A549 (cell line): ENCODE measurements around the gene LMTK2. TPM values are rescaled to one million over a fixed set of nuclear protein-coding genes. Genes with fewer than 3 reads are reported as not detected.

Experiments used
- ATAC-seq, 2 experiments: fragments of 200-7000 bp in 1 of 2; fragments of >200 bp in 1 of 2; cut with Nextera tagmentation in 1 of 2; cut with Tn5 transposase in 1 of 2; 3 replicates each; pipeline versions ENCODE4 v1.8.0 to v1.9.1; 2018 to 2020; ENCODE audit warnings: mild to moderate bottlenecking in 1 of 2, moderate library complexity in 1 of 2
- CTCF ChIA-PET: fragments of 300-600 bp; sonication (Branson Sonifier 250); formaldehyde crosslinking; extraction: SDS; loops from one replicate; lab custom pipeline; 2021; ENCODE audit warnings: antibody characterized with exemption, inconsistent platforms; lab: Yijun Ruan, JAX
- POLR2A ChIA-PET: fragments of 350-600 bp; formaldehyde crosslinking; extraction: SDS; loops from one replicate; lab custom pipeline; 2021; ENCODE audit warnings: antibody characterized with exemption, inconsistent platforms; lab: Yijun Ruan, JAX
- DNase-seq, 2 experiments: peaks; one replicate each; pipeline versions ENCODE4 v3.0.0 to v3.0.0-alpha.2; 2011 to 2016; ENCODE audit warnings: low read depth in 1 of 2, low spot score in 1 of 2
- FAIRE-seq: peaks from 2 replicates; lab custom pipeline; 2011; peaks lifted over from hg19 to GRCh38; lab: Jason Lieb, UNC
- H3K27ac ChIP-seq, 2 experiments: fragments of >200 bp; sonication (Bioruptor Twin); formaldehyde crosslinking; 3 replicates each; pipeline ENCODE4 v1.5.1; 2016 to 2017
- H3K4me1 ChIP-seq: fragments of >200 bp; sonication (Bioruptor Twin); formaldehyde crosslinking; 3 replicates; pipeline ENCODE4 v1.6.1; 2016
- H3K4me2 ChIP-seq: fragments of >200 bp; sonication (Bioruptor Twin); formaldehyde crosslinking; 3 replicates; pipeline ENCODE4 v1.6.1; 2016
- H3K4me3 ChIP-seq: fragments of >200 bp; sonication (Bioruptor Twin); formaldehyde crosslinking; 3 replicates; pipeline ENCODE4 v1.5.1; 2016
- H3K9me3 ChIP-seq: fragments of >200 bp; sonication (Bioruptor Twin); formaldehyde crosslinking; 3 replicates; pipeline ENCODE4 v1.6.1; 2016
- ATOH8 ChIP-seq: fragments of 250-450 bp; sonication (Bioruptor Pico); IDR thresholded peaks from 2 replicates; pipeline ENCODE4 v1.5.0; 2020; ENCODE audit warnings: low read depth, mild to moderate bottlenecking, moderate library complexity
- CHD2 ChIP-seq: fragments of 150-350 bp; IDR thresholded peaks from 2 replicates; pipeline ENCODE4 v1.6.1; 2014; ENCODE audit warnings: low read length; ENCODE audit not compliant: partially characterized antibody
- E2F6 ChIP-seq: IDR thresholded peaks from 2 replicates; pipeline ENCODE4 v1.6.1; 2012; ENCODE audit warnings: low read depth, borderline replicate concordance
- ELK1 ChIP-seq: fragments of 150-350 bp; IDR thresholded peaks from 2 replicates; pipeline ENCODE4 v1.6.1; 2014; ENCODE audit warnings: low read depth, mild to moderate bottlenecking, low read length
- EP300 ChIP-seq, 2 experiments: fragments of >200 bp; sonication (Bioruptor Twin); formaldehyde crosslinking; IDR thresholded peaks; 2 replicates in 1 of 2; 3 replicates in 1 of 2; pipeline ENCODE4 v1.6.1; 2016 to 2017
- ESRRA ChIP-seq: fragments of 150-350 bp; IDR thresholded peaks from 2 replicates; pipeline ENCODE4 v1.6.1; 2014; ENCODE audit warnings: mild to moderate bottlenecking, low read length, borderline replicate concordance
- FOXS1 ChIP-seq: fragments of 250-450 bp; sonication (Bioruptor Pico); IDR thresholded peaks from 2 replicates; pipeline ENCODE4 v1.5.0; 2020; ENCODE audit warnings: mild to moderate bottlenecking, moderate library complexity
- GATA3 ChIP-seq: IDR thresholded peaks from 2 replicates; pipeline ENCODE4 v1.6.1; 2012; ENCODE audit warnings: borderline replicate concordance
- HMGXB4 ChIP-seq: fragments of 250-450 bp; sonication (Bioruptor Pico); IDR thresholded peaks from 2 replicates; pipeline ENCODE4 v1.5.0; 2021; ENCODE audit warnings: mild to moderate bottlenecking, moderate library complexity, borderline replicate concordance
- HOXA7 ChIP-seq: fragments of 250-450 bp; sonication (Bioruptor Pico); IDR thresholded peaks from 2 replicates; pipeline ENCODE4 v1.5.0; 2020; ENCODE audit warnings: mild to moderate bottlenecking, moderate library complexity
- HOXB13 ChIP-seq: fragments of 250-450 bp; sonication (Bioruptor Pico); IDR thresholded peaks from 2 replicates; pipeline ENCODE4 v1.5.0; 2020; ENCODE audit warnings: low read depth, mild to moderate bottlenecking, moderate library complexity
- JUN ChIP-seq, 2 experiments: fragments of >200 bp; sonication (Bioruptor Twin); formaldehyde crosslinking; IDR thresholded peaks; 2 replicates in 1 of 2; 3 replicates in 1 of 2; pipeline ENCODE4 v1.6.1; 2016 to 2017
- NFE2L2 ChIP-seq: fragments of 150-350 bp; conservative IDR thresholded peaks from 2 replicates; pipeline ENCODE4 v1.6.1; 2014; ENCODE audit warnings: low read length
- NR3C1 ChIP-seq: fragments of >200 bp; sonication (Bioruptor Twin); formaldehyde crosslinking; IDR thresholded peaks from 3 replicates; pipeline ENCODE4 v1.6.1; 2017
- PHF8 ChIP-seq: fragments of 200-600 bp; sonication (generic); IDR thresholded peaks from 2 replicates; pipeline ENCODE4 v1.6.1; 2016; ENCODE audit warnings: low read depth, mild to moderate bottlenecking, antibody characterized with exemption, moderate library complexity, borderline replicate concordance
- POLR2A ChIP-seq: IDR thresholded peaks from 2 replicates; pipeline ENCODE4 v1.6.1; 2012; ENCODE audit warnings: mild to moderate bottlenecking, low read length
- RAD21 ChIP-seq, 2 experiments: fragments of >200 bp in 1 of 2; sonication (Bioruptor Twin) in 1 of 2; formaldehyde crosslinking in 1 of 2; IDR thresholded peaks in 1 of 2; conservative IDR thresholded peaks in 1 of 2; 2 replicates in 1 of 2; 3 replicates in 1 of 2; pipeline ENCODE4 v1.6.1; 2012 to 2018; ENCODE audit warnings: inconsistent platforms in 1 of 2
- RARB ChIP-seq: fragments of 250-450 bp; sonication (Bioruptor Pico); IDR thresholded peaks from 2 replicates; pipeline ENCODE4 v1.8.0; 2021; ENCODE audit warnings: mild to moderate bottlenecking, moderate library complexity
- RFX5 ChIP-seq: fragments of 450-650 bp; IDR thresholded peaks from 2 replicates; pipeline ENCODE4 v1.7.1; 2014; ENCODE audit warnings: antibody characterized with exemption, mild to moderate bottlenecking, moderate library complexity
- SREBF2 ChIP-seq: fragments of 450-650 bp; IDR thresholded peaks from 2 replicates; pipeline ENCODE4 v1.6.1; 2014; ENCODE audit warnings: mild to moderate bottlenecking, moderate library complexity
- TFCP2L1 ChIP-seq: fragments of 250-450 bp; sonication (Bioruptor Pico); IDR thresholded peaks from 2 replicates; pipeline ENCODE4 v1.5.0; 2021; ENCODE audit warnings: mild to moderate bottlenecking
- WGBS: methylation state at CpG from one replicate; pipeline ENCODE4 v1.1.6; 2017; ENCODE audit errors: missing lambda C conversion rate; 5-methylcytosine and 5-hydroxymethylcytosine counted together
- polyA plus RNA-seq, 4 experiments: library from polyadenylated mRNA; depleted of rRNA in 3 of 4; stranded (reverse); fragments of >200 nt; fragmentation: RNase III in 1 of 4; extraction: RNeasy Plus Mini Kit Qiagen cat#74134 plus additional on column Dnase treatment in 1 of 4; gene quantifications; 2 replicates in 3 of 4; 3 replicates in 1 of 4; pipeline ENCODE4 v1.2.3, GENCODE V29; 2011 to 2017
- TF ChIP-seq, protein P1 (sequence below): fragments of >200 bp; sonication (Bioruptor Twin); formaldehyde crosslinking; IDR thresholded peaks from 3 replicates; pipeline ENCODE4 v1.5.1; 2016
- TF ChIP-seq, protein P2 (sequence below): fragments of 450-650 bp; IDR thresholded peaks from 2 replicates; pipeline ENCODE4 v1.6.1; 2014; ENCODE audit warnings: antibody characterized with exemption

Gene LMTK2
- polyA plus RNA-seq, 2 of the 4 experiments (the other 2 are of a cell fraction): 7.9 to 13.0 TPM

GRCh38 chr7:98254516-98254915 lies 147.9 kb downstream of the LMTK2 start:
- H3K4me1 ChIP-seq: peaks cover 17% of the 10 kb centered on the region
- ChIA-PET CTCF (interaction anchor here (0.6 to 1.9 kb wide), 4 partner anchors 10 to 166 kb away, joined by 3 to 5 read pairs (median 3); no protein-coding TSS in a partner anchor), POLR2A (no interaction called here)
- DNase-seq (no peak), FAIRE-seq (no peak), ATAC-seq (no peak)
- no peaks in the 10 kb centered on the region for H3K9me3 ChIP-seq
- TF ChIP-seq RAD21 (conservative IDR thresholded peaks at IDR 0.05 in 1 of 2, IDR thresholded peaks at IDR 0.05 in 1 of 2) (no peak), POLR2A (no peak), JUN (IDR thresholded peaks at IDR 0.05) (no peak), HMGXB4 (CRISPR knock-in tag) (no peak), ESRRA (no peak), ELK1 (no peak), CHD2 (no peak), ATOH8 (no peak), HOXB13 (CRISPR knock-in tag) (no peak), RFX5 (no peak), TFCP2L1 (CRISPR knock-in tag) (no peak)
- TF ChIP-seq, protein P1, sequence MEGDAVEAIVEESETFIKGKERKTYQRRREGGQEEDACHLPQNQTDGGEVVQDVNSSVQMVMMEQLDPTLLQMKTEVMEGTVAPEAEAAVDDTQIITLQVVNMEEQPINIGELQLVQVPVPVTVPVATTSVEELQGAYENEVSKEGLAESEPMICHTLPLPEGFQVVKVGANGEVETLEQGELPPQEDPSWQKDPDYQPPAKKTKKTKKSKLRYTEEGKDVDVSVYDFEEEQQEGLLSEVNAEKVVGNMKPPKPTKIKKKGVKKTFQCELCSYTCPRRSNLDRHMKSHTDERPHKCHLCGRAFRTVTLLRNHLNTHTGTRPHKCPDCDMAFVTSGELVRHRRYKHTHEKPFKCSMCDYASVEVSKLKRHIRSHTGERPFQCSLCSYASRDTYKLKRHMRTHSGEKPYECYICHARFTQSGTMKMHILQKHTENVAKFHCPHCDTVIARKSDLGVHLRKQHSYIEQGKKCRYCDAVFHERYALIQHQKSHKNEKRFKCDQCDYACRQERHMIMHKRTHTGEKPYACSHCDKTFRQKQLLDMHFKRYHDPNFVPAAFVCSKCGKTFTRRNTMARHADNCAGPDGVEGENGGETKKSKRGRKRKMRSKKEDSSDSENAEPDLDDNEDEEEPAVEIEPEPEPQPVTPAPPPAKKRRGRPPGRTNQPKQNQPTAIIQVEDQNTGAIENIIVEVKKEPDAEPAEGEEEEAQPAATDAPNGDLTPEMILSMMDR: no peak
- TF ChIP-seq, protein P2, sequence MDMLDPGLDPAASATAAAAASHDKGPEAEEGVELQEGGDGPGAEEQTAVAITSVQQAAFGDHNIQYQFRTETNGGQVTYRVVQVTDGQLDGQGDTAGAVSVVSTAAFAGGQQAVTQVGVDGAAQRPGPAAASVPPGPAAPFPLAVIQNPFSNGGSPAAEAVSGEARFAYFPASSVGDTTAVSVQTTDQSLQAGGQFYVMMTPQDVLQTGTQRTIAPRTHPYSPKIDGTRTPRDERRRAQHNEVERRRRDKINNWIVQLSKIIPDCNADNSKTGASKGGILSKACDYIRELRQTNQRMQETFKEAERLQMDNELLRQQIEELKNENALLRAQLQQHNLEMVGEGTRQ: no peak
- WGBS: 96% methylated on average over 4 of the region's 4 CpGs
- no peak overlapping the region for H3K4me3 ChIP-seq
- no peak overlapping the region for H3K4me2 ChIP-seq
- no peak overlapping the region for H3K27ac ChIP-seq

- Histone ChIP-seq H3K4me1 (peaks cover 17% of the 10 kb centered on the region), H3K4me2 (no peak overlapping the region), H3K9me3 (no peaks in the 10 kb centered on the region), H3K27ac (no peak overlapping the region), H3K4me3 (no peak overlapping the region)
- CTCF ChIA-PET: interaction anchor here (0.6 to 1.9 kb wide), 4 partner anchors 11 to 165 kb away, joined by 3 to 5 read pairs (median 3); no protein-coding TSS in a partner anchor
- DNase-seq (no peak), FAIRE-seq (no peak), ATAC-seq (no peak)
- POLR2A ChIA-PET: no interaction called here
- WGBS: 88% methylated on average over 11 of the region's 11 CpGs
- TF ChIP-seq FOXS1: no peak
- no peak for TF ChIP-seq EP300 (IDR thresholded peaks at IDR 0.05)
- no peak for TF ChIP-seq PHF8
- no peak for TF ChIP-seq NR3C1
- TF ChIP-seq SREBF2: no peak
- no peak for TF ChIP-seq RARB (CRISPR knock-in tag)
- no peak for TF ChIP-seq JUN (IDR thresholded peaks at IDR 0.05)
- TF ChIP-seq HOXB13 (CRISPR knock-in tag): no peak
- TF ChIP-seq, protein P1: no peak
- TF ChIP-seq CHD2: no peak
- TF ChIP-seq HOXA7 (CRISPR knock-in tag): no peak
- TF ChIP-seq GATA3: no peak
- TF ChIP-seq E2F6: no peak
- no peak for TF ChIP-seq NFE2L2
These were observed 148.4 kb downstream of the LMTK2 start for GRCh38 chr7:98254951-98255610.
